GM19193 (cell line): ENCODE data around the gene RAPGEF1.

ENCODE experiments used
- POLR2A ChIP-seq: IDR thresholded peaks from 4 replicates; pipeline ENCODE4 v1.6.1; 2011; ENCODE audit not compliant: insufficient read depth, insufficient read length; ENCODE audit errors: extremely low read depth

RAPGEF1 gene

GRCh38 chr9:131691969-131692611 lies 47.8 kb downstream of the RAPGEF1 start:
- no peak for TF ChIP-seq POLR2A

GRCh38 chr9:131690941-131691573 lies 48.8 kb downstream of the RAPGEF1 start:
- no peak for TF ChIP-seq POLR2A

DNA sequence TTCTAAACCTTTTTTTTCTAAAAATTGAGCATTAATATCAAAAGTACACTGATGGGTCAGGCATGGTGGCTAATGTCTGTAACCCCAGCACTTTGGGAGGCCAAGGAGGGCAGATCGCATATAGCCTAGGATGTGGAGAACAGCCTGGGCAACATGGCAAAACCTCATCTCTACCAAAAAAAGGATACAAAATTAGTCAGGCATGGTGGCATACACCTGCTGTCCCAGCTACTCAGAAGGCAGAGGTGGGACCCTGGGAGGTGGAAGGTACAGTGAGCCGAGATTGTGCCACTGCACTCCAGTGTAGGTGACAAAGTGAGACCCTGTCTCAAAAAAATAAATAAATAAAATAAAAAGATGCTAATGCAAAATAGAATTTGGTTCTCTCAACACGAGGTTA lies 49.4 kb downstream of the RAPGEF1 start:
- no peak for TF ChIP-seq POLR2A

- TF ChIP-seq POLR2A: no peak
Measured at GRCh38 chr9:131688377-131688776, 51.5 kb downstream of the RAPGEF1 start.

DNA sequence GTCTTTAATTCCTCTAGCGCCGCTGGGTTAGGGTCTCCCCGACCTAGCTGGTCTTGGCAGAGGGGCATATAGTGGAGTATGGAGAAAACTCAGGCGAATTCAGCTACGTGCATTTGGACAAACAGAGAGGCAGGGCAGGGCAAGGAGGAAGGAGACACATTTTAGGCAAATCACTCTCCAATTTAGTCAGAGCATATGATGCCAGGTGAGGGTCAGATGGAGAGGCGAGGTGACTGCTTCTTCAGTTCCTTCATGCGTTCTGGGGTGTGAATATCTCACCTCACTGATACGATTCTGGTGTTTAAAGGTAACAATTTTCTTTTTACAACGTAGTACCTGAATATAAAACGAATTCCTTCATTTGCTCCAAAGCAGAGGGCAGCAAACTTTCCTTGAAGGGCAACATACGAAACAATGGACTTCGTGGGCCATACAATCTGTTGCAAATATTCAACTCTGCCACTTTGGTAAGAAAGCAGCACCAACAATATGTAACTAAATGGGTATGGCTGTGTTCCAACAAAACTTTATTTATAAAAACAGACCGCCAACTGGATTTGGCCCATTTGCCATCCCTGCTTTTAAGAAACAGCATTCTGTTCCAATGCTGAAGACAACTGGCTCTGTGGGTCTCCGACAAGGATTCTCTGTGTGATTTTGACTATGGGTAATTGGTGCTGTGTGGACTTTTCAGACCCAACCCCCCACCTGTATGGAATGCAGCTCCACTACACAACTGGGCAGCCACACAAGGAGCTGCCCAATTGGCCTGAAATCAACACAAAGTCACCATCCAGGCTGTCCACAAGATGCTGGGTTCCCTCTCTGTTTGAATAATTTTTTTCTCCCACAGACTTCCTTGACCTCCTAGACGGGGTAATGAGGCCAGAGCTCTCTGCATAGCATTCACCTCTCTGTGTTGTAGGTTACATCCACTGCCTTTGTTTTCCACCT lies 53.8 kb downstream of the RAPGEF1 start:
- no peak for TF ChIP-seq POLR2A

- no peak for TF ChIP-seq POLR2A
Measured at GRCh38 chr9:131682261-131682660, 57.6 kb downstream of the RAPGEF1 start.

GRCh38 chr9:131679261-131680020 lies 60.4 kb downstream of the RAPGEF1 start:
- no peak for TF ChIP-seq POLR2A

DNA sequence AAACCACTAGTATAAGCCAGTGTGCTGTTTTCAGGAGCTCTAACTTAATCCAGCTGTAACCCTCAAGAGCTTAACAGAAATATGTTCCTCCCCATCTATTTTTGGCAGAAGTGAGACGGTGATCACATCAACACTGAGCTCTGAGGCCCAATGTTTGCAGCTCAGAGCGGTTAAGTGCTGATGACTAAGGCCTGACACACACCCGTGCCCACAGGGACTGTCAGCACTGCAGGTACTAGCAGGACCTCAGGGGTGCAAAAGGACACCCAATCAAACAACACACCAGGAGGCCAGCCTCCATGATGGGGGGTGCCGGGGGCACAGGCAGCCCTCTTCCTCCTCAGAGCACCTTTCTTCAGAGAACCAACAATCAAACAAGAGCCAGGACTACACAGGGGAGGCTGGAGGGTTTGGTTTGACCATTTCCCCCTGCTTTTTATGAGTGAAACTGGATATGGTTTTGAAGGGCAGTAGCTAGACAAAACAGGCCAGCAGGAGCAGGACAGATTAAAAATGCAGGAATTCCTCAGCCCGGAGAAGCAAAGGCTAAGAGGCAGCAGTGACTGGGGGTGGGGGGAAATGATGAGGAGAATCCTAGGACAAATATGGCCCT lies 61.3 kb downstream of the RAPGEF1 start:
- peak; percentile 41 for TF ChIP-seq POLR2A

GRCh38 chr9:131677444-131678180 lies 62.3 kb downstream of the RAPGEF1 start:
- TF ChIP-seq POLR2A: peak; percentile 51

GRCh38 chr9:131677049-131677443 lies 62.8 kb downstream of the RAPGEF1 start:
- no peak for TF ChIP-seq POLR2A

- peak; percentile 57 for TF ChIP-seq POLR2A
Measured at GRCh38 chr9:131676431-131676972, 63.4 kb downstream of the RAPGEF1 start.

GRCh38 chr9:131675437-131676022 lies 64.3 kb downstream of the RAPGEF1 start:
- no peak for TF ChIP-seq POLR2A
